Testis (tissue), 3 donors: ENCODE results near the gene DUOXA1. TPM values are rescaled to one million over a fixed set of nuclear protein-coding genes. Genes with fewer than 3 reads are reported as not detected.

Experiments
- DNase-seq: peaks from one replicate; pipeline ENCODE4 v3.0.0-alpha.2; 2019
- H3K27ac ChIP-seq, 2 donors: fragments of 200-600 bp; sonication (generic); one replicate each; pipeline ENCODE4 v1.5.1; 2019
- H3K27me3 ChIP-seq: fragments of 200-600 bp; sonication (generic); one replicate; pipeline ENCODE4 v1.5.1; 2019
- H3K36me3 ChIP-seq: fragments of 200-600 bp; sonication (generic); one replicate; pipeline ENCODE4 v1.5.1; 2017; ENCODE audit warnings: low read depth; ENCODE audit errors: missing control alignments
- H3K4me1 ChIP-seq: fragments of 200-600 bp; sonication (generic); one replicate; pipeline ENCODE4 v1.5.1; 2019
- H3K4me3 ChIP-seq, 2 donors: fragments of 200-600 bp; sonication (generic); one replicate each; pipeline ENCODE4 v1.5.1; 2017 to 2019
- H3K9me3 ChIP-seq: fragments of 200-600 bp; sonication (generic); one replicate; pipeline ENCODE4 v1.5.1; 2017
- POLR2A ChIP-seq: fragments of 450-650 bp; IDR thresholded peaks from one replicate; pipeline ENCODE4 v1.6.1; 2017; ENCODE audit warnings: antibody characterized with exemption, mild to moderate bottlenecking, moderate library complexity
- WGBS, 2 donors: methylation state at CpG; one replicate each; pipeline ENCODE4 v1.1.5; 2018; 5-methylcytosine and 5-hydroxymethylcytosine counted together
- intact Hi-C: fragments of 100-400 bp; cut with DNase I; formaldehyde crosslinking; loops from one replicate; pipeline ENCODE4 v1.15.1; 2023; ENCODE audit warnings: low total_unique reads
- polyA plus RNA-seq: library from polyadenylated mRNA; stranded (reverse); fragments of 350-450 nt; fragmentation: Illumina TruSeq; extraction: RNeasy Lipid Tissue Mini Kit (QIAGEN cat#74804); gene quantifications from one replicate; pipeline ENCODE4 v1.2.3, GENCODE V29; 2014; ENCODE audit warnings: low read depth, low replicate concordance; ENCODE audit not compliant: insufficient read depth
- total RNA-seq, 2 donors: library from RNA; depleted of rRNA; stranded (reverse); fragments of >200 nt; gene quantifications; one replicate each; pipeline ENCODE4 v1.2.3, GENCODE V29; 2016
- TF ChIP-seq, protein P1 (sequence below), 3 experiments: fragments of 450-650 bp in 2 of 3; fragments of 200-600 bp in 1 of 3; sonication (generic) in 1 of 3; IDR thresholded peaks; one replicate each; pipeline ENCODE4 v1.5.1; 2016 to 2019; ENCODE audit warnings: antibody characterized with exemption in 3 of 3, mild to moderate bottlenecking in 2 of 3, moderate library complexity in 1 of 3

The DUOXA1 gene
- total and polyA plus RNA-seq, 3 donors from 2014 or later = 0.31 to 1.0 (median 0.94) TPM

DNA sequence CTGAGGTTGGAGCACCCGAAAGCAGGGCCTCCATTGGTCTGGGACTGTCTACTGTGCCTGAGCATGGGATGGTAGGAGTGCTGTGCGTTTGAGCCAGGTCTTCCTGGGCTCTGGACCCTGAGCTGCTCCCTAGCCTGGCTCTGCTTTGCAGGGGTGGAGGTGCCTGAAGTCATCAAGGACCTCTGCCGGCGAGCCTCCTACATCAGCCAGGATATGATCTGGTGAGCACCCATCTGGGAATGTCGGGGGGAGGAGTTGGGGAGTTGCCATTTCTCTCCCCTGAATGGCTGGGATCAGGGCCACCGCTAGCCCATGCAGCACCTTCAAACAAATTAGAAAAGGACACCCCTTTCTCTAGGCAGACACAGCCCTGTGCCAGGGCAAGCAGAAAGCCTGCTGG is 20.8 kb upstream of the DUOXA1 start:
- no peaks in the 10 kb centered on the region for H3K36me3 ChIP-seq
- no peaks in the 10 kb centered on the region for H3K9me3 ChIP-seq
- H3K27ac ChIP-seq = no peak overlapping the region
- H3K27me3 ChIP-seq = no peaks in the 10 kb centered on the region
- no peaks in the 10 kb centered on the region for H3K4me1 ChIP-seq
- DNase-seq = no peak
- TF ChIP-seq, protein P1, sequence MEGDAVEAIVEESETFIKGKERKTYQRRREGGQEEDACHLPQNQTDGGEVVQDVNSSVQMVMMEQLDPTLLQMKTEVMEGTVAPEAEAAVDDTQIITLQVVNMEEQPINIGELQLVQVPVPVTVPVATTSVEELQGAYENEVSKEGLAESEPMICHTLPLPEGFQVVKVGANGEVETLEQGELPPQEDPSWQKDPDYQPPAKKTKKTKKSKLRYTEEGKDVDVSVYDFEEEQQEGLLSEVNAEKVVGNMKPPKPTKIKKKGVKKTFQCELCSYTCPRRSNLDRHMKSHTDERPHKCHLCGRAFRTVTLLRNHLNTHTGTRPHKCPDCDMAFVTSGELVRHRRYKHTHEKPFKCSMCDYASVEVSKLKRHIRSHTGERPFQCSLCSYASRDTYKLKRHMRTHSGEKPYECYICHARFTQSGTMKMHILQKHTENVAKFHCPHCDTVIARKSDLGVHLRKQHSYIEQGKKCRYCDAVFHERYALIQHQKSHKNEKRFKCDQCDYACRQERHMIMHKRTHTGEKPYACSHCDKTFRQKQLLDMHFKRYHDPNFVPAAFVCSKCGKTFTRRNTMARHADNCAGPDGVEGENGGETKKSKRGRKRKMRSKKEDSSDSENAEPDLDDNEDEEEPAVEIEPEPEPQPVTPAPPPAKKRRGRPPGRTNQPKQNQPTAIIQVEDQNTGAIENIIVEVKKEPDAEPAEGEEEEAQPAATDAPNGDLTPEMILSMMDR (IDR thresholded peaks at IDR 0.05) = no peak
- no peak for TF ChIP-seq POLR2A
- 60 to 88% methylated on average over 1 to 6 of the region's 6 CpGs for WGBS, 2 donors
- intact Hi-C loops = loop anchor here (10.0 kb wide), 1 partner anchor 254 kb away; a partner anchor contains a TSS
- no peak overlapping the region for H3K4me3 ChIP-seq

DNA sequence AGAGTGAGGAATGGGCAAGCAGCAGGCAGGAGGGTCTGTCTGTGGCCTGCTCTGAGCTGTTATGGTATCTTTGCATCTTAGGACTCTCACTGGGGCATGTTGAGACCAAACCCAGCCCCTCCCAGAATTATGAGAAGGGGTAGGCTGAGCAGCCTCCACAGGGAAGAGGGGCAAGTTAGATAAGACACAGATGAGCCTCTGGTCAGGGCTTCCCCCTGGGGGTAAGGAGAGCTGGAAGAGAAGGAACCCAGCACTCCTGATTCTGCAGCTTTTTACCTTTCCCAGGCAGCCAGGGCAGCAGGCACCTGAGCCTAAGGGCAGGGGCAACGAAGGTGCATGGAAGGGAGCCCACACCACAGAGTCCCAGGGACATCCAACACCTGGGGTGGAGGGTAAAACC is 19.4 kb upstream of the DUOXA1 start:
- WGBS, 2 donors = 78 to 95% methylated on average over 1 of the region's 1 CpG
- no peaks in the 10 kb centered on the region for H3K36me3 ChIP-seq
- H3K9me3 ChIP-seq = no peaks in the 10 kb centered on the region
- intact Hi-C loops = no loop called here
- TF ChIP-seq, protein P1 (IDR thresholded peaks at IDR 0.05) = no peak
- no peak for TF ChIP-seq POLR2A
- no peaks in the 10 kb centered on the region for H3K27me3 ChIP-seq
- DNase-seq = no peak
- no peaks in the 10 kb centered on the region for H3K4me1 ChIP-seq
- H3K27ac ChIP-seq = no peak overlapping the region
- no peak overlapping the region for H3K4me3 ChIP-seq

DNA sequence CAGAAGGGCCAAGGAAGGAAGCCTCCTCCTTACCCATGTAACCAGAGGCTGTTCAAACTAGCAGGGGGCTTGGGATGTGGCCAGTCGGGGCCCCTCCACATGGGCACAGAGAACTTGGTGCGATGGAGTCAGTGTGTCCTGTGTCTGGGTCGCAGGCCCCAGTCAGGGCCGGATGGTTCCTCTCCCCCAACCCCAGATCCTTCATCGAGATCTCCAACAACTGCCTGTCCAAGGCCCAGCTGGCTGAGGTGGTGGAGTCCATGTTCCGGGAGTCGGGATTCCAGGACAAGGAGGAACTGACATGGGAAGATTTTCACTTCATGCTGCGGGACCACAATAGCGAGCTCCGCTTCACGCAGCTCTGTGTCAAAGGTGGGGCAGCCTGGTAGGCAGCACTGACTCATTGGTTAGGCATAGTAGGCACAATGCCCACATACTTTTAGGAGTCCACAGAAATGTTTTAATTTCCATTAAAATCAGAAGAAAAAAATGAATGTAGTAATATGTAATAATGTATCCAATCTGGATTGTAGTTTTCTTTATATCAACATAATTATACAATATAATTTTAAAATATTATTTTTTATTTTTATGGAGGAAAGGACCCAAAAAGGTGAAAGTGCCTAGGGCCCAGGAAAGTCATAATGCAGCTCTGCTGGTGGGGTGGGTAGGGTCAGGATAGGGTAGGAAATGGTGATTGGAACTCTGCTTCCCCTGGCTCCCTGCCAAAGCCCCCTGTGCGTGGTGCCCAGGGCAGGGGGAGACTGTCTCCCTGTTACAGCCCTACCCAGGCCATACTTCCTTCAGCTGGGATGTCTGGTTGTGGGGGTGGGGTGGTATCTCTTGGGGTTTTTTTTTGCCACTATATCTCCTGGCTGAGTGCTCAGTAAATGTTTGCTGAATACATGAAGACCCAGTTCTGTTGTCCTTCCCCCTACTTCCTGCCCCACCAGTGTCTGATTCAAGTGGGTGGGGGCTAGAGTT is 18.7 kb upstream of the DUOXA1 start:
- Histone ChIP-seq H3K9me3 (no peaks in the 10 kb centered on the region), H3K4me3 (no peak overlapping the region), H3K4me1 (no peaks in the 10 kb centered on the region), H3K36me3 (no peaks in the 10 kb centered on the region), H3K27me3 (no peaks in the 10 kb centered on the region), H3K27ac (no peak overlapping the region)
- intact Hi-C loops = no loop called here
- TF ChIP-seq, protein P1 (IDR thresholded peaks at IDR 0.05) = no peak
- no peak for TF ChIP-seq POLR2A
- no peak for DNase-seq
- WGBS, 2 donors = 92 to 93% methylated on average over 12 of the region's 12 CpGs

DNA sequence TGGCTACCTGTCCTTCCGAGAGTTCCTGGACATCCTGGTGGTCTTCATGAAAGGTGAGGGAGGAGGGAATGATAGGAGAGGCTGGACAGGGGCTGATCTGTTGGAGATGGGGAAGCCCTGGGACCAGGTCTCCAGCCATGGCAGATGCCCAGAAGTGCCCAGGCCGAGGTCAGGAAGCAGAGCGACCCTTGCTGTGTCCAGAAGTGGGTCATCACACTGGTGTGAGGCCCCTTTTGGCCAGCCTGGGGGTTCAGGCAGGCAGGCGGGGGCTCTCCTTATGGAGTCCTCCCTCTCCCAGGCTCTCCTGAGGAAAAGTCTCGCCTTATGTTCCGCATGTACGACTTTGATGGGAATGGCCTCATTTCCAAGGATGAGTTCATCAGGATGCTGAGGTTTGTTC is 17.9 kb upstream of the DUOXA1 start:
- Histone ChIP-seq H3K27ac (no peak overlapping the region), H3K27me3 (no peaks in the 10 kb centered on the region), H3K4me1 (no peaks in the 10 kb centered on the region), H3K36me3 (no peaks in the 10 kb centered on the region), H3K4me3 (no peak overlapping the region), H3K9me3 (no peaks in the 10 kb centered on the region)
- DNase-seq = no peak
- TF ChIP-seq, protein P1 (IDR thresholded peaks at IDR 0.05) = no peak
- no peak for TF ChIP-seq POLR2A
- intact Hi-C loops = no loop called here
- WGBS, 2 donors = 91 to 100% methylated on average over 4 to 7 of the region's 7 CpGs
